GM21723 (cell line): ENCODE data around the gene FGF1.

Source experiments
- ATAC-seq: cut with Tn5 transposase; IDR thresholded peaks from one replicate; pipeline ENCODE4 v1.9.1; 2021; ENCODE audit warnings: mild to moderate bottlenecking, moderate library complexity; ENCODE audit not compliant: unreplicated experiment

The FGF1 gene

DNA sequence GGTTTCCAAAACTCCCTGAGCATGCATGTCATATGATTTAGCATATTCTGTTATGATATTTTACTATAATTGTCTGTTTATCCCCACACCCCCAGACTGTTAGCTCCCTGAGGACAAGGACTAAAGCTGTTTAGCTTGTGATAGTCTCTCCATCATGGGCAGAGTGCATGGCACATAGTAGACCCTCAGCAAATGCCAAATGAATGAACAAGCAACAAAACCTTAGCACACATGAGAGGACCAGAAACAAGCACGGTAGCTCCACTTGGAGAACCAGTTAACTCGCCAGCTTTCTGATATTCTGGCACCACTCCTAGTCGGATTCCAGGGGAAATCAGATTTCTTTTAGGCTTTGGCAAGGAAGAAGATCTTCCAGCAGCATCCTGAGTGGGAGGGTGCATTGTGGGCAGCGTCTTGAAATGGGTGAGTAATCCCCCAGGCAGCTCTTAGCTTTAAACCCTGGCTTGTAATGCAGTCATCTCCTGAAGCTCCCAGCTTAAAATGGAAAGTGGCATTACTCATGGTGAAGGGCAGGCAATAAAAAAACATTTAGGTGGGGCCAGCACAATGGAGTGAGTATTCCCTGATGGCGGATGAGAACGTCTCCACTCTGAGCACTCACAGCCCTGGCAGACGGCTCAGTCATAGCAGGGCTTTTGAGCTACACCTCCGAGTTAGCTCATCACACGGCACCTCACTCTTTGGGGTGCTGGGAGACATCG lies 41.1 kb downstream of the FGF1 start:
- no peak for ATAC-seq

DNA sequence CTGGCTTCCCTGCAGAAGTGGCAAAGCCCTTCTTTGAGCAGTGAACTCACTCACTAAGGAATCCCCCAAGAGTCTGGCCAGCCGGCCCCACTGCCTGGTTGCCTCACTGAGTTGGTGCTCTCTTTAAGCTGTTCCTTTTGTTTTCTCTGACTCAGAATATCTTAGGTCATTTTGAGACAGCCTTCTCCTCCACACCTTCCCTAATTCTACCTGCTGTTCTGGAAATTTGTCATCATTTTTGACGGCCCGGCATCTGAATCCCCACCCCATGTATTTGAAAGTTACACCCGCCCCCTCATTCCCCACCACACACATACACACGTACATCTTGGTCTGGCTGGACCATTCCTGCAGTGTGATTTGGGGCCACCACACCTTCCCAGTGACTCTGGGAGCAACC lies 41.8 kb downstream of the FGF1 start:
- ATAC-seq, result no peak

DNA sequence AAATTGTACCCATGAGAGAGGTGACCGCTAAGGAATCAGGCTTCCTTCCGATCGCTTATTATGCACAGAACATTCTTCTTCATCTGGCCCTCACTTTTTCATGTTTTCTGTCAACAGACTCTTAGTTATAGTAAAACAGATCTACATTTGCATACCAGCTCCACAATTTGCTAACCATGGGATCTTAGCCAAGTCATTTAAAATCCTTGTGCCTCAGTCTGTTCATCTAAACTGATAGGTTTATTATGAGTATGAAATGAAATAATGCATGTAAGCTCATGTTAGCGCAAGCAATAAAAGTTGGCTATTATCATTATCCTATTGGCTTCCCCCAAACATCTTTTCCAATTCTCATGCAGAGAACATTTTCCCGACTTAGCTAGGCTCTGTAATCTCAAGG lies 42.3 kb downstream of the FGF1 start:
- no peak for ATAC-seq

DNA sequence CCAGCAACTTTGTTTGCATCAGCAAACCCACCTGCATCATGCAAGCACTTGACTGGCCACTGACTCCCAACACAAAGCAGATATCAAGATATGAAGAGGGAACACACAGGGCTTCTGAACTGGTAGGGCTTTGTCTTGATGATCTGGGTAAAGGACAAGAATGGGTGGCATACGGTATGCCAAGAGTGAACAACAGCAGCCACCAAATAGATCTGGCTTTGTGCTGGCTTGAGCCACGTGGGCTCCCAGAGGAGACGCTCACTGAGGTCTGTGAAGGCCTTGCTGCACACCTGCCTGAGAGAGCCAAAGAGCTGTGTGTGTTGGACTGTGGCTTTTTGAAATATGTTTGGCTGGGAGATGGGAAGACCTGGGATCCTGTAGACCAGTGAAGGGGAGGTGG lies 43.5 kb downstream of the FGF1 start:
- ATAC-seq, result no peak

DNA sequence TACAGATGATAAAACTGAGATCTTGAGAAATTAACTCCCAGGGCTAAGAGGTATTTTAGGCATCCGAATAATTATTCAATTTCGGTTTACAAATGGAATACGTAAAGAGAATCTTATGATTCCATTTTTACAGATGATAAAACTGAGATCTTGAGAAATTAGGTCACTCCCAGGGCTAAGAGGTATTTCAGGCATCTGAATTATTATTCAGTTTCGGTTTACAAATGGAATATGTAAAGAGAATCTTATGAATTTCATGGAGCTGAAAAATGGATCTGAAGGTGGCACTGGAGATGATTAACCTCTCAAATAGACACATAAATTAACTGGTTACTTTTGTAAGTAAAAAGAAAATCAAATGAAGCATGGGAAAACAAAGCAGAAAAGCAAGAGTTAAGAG lies 44.2 kb downstream of the FGF1 start:
- ATAC-seq, result no peak

DNA sequence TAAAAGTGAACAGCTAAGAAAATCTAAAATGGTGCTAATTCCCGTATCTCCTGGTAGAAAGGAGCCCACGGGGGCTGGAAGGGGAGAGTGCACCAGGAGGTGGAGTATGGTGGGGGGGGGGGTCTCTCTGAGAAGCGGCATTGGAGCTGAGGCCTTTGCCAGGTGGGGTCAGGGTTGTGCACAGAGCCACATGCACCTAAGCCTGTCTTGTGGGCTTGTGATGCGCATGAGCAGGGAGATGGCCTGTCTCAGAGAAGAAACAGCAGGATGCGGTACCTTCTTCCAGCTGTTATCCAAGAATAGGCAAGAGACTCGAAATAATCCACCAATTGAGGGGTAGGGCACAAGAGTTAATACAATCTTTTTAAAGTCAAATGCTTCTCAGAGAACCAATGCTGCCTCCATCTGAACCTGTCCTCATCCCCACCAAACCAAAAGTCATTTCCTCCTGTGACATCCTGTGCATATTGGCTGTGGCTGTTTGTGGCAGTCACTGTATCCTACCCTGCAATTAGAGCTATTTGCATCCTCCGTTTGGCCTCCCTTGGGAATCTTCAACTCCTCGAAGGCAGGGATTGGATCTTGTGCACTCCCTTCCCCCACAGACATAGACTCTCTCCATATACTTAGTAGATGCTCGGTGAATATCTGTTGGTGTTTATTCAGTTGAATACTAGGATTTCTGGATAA lies 45.4 kb downstream of the FGF1 start:
- ATAC-seq, result no peak

DNA sequence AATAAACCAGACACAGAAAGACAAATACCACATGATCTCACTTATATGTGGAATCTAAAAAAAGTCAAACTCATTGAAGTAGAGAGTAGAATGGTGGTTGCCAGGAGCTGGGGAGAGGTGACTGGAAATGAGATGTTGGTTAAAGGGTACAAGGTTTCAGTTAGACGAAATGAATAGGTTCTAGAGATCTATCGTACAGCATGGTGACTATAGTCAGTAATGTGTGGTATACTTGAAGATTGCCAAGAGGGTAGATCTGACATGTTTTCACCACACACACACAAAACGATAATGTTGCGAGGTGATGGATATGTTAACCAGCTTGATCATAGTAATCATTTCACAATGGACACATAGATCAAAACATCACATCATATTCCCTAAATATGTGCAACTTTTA lies 46.4 kb downstream of the FGF1 start:
- no peak for ATAC-seq

DNA sequence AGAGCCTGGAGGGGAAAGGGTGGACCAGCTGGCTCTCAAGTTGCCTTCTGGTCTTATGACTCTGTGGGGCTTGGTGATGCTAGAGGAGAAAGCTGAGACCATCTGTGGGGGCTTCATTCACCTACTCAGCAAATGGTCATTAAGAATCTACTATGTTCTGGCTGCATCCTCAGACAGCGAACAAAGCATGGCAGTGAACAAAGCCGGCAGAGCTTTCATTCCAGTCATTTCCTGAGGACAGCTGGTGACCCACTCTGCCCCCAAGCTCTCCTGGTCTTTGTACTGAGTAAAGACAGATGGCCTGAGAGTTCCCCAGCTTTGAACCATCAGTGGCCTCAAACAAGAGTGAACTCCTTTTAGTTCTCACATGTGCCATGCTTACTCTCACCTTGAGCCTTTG lies 48.0 kb downstream of the FGF1 start:
- ATAC-seq, result no peak

DNA sequence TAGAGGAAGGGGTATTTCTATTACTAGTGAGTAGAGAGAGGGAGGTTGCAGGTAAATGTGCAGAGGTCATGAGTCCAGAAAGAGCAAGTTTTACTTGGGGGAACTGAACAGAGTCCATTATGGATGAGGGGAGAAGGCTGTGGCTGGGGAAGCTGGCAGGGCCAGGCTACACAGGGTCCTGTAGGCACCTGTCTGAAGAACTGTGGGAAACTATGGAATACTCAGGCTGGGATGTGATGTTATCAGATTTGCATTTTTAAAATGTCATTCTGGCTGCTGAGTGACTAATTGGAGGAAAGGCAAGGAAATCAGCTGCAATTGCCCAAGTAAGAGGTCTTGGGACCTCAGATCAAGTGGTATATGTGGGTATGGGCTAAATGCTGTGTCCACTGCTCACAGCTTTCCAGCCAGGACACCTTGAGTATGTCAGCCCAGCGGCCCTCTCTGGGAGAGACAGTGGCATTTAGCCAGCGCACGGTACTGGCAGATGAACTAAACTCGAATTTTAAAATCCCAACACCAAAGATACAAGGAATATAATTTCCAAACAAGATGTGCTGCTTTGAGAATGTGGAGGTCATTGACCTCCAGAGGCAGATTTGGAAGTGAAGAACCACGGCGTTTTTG lies 49.1 kb downstream of the FGF1 start:
- ATAC-seq, result no peak

DNA sequence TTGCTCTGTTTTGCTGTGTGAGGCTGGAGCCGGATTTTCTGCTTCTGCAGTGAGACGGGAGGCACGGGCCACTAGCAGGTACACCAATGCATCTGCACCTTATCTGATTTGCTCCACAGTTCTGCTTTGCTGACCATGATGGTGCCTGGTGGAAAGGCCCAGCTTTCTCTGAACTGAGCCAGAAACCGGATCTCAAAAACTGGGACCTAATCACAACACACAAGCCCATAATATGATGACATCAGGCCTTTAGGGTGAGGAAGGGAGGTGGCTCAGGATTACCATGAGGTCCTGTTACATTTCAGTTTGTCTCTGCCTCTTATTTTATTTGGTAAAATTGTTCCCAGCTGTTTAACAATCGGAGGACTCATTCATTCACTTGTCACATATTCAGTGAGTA lies 49.8 kb downstream of the FGF1 start:
- no peak for ATAC-seq

DNA sequence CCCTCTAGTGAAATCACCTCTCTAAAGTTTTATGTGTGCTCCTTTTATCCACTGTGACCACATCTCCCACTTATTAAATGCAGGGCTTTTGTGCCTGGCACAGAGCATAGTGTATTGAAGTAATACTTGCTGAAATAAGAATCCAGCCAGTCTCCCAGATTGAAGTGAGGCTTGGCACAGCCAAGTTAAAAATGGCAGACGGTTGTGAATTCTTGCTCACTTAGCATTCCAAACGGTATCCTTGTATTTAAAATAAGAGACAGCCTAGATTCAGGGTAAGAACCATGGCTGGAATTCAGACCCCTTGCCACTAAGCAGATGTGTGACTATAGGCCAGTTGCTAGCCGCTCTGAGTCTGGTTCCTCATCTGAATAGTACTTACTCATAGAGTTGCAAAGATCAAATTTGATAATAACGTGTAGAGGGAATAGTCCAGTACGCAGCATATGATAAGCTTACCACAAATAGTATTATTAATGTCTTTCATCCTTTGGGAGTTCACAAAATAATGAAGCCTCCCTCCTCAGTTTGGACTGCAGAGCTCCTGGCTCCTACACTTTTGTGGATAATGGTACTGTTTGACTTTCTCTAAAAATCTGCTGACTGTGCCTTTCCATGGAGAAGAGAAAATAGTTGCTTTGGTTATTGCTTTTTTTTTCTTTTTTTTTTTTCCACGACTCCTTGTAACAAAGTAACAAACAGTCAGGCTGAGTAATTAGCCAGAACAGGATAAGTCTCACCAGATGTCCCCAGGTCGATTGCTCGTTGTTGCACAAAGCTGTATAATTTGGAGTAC lies 51.5 kb downstream of the FGF1 start:
- ATAC-seq, result no peak

DNA sequence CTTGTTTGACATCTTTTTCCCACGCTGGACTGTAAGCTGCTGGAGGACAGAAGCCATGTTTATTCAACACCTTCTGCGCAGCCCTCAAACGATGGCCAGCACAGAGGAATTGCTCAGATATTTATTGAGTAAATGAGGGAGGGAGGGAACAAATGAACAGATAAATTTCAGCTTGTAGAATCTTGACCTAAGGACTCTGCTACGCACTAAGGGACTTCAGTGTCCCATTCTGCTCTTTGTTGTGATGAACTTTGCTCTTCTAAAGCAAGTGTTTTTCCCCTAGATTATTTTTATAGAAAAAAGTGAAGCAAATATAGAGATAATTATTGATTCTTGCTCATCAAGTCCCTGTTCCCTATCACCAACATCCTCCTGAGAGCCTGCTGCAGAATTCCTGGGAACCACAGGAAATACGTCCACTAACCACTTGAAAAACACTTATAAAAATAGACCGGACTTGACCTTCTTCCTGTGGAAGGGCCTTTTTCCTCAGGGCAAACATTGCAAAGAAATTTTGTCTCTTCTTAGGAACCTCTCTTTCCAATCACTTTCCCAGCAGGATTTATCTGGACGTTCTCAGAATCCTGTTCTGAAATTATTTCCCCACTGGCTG lies 54.9 kb downstream of the FGF1 start:
- no peak for ATAC-seq

DNA sequence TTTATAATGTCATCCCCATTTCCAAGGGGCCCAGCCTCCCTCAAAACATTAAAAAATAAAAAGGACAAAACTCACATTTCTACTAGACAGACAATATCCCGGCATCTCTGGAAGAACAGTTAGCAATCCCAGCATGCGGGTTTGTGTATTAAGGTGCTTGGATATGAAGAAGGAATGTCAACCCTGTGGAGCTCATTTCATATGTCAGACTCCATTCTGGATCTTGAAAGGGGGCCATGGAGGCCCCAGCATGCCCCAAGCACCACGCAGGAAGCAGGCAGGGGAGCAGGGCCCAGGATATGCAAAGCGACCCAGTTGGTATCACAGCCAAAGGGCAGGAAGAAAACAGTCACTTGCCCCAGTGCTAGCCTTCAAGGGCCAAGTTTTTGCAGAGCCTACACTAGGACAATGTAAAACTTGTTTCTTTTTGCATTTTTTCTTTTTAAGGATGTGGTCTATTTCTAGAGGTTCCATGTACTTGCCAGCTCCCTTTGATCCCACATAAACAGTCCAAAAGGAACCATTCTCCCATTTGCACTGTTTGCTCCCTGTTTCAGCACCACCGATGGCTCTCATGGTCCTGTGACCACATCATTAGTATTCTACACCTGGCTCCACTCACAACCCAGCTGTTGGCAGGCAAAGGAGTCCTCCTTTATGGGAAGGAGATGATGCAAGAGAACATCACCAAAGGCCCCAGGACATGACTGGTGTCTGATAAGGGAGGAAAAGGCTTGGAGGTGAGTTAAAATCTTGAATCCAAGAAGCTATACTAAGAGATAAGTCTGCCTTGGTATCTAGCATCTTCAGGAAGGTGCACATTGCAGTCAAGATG lies 58.3 kb downstream of the FGF1 start:
- no peak for ATAC-seq

DNA sequence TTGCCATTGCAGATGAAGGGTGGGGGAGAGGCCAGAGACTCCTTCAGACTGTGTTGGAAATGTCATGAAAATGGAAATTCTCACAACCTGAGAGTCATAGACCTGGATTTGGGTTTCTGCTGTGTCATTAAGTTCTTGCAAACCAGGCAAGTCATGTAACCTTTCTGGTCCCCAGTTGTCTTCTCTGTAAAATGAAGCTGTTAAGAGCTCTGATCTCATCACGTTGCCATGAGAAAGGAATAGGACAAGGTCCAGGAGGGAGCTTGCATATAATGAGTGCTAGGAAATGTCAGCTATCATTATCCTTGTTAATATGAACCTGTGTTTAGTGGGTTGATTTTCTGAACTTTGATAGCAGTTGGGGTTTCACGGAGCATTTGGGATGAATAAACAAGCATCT lies 59.1 kb downstream of the FGF1 start:
- ATAC-seq, result no peak

DNA sequence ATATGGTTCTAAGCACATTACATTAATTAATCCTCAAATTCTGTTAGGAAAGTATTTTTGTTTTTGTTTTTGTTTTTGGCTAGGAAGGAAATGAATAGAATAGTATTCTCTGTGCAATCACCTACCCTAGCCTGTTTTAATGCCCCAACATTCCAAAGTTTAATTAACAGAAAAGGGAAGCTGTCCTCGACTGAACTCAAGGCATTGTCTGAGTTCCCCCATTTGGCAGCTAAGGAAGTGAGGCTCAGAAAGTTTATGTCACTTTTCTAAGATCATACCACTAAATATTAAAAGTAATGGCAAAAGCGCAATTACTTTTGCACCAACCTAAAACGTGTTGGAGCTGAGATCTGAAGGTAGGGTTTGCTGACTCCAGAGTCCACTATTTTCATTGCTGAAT lies 59.8 kb downstream of the FGF1 start:
- ATAC-seq, result no peak

DNA sequence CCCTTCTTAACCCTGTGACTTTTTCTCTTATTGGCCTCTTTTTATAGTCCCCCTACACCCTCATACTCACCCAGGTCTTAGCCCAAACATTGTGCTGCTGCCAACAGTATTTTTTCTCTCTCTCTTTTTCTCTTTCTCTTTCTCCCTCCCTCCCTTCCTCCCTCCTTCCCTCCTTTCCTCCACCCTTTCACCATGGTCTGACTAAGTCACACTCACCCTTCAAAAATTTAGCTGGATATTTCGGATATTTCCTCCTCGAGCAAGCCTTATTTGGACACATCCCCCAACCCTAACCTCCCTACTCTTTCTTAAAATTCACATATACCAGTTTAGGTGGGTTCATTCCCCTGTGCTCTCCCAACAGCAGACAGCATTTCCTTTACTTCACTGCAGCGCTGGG lies 64.7 kb downstream of the FGF1 start:
- no peak for ATAC-seq

DNA sequence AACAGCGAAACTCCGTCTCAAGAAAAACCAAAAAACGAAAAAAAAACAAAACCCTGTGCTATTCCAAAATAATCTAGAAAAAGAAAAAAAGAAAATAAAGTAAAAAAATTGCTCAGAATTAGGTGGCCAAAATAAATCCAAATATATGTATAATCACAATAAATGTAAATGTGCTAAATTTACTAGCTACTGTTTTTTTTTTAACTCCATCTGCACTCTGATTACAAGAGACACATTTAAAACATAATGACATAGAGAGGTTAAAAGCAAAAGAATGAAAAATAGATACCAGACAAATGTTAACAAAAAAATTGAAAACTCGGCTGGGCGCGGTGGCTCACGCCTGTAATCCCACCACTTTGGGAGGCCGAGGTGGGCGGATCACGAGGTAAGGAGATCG lies 66.1 kb downstream of the FGF1 start:
- no peak for ATAC-seq

DNA sequence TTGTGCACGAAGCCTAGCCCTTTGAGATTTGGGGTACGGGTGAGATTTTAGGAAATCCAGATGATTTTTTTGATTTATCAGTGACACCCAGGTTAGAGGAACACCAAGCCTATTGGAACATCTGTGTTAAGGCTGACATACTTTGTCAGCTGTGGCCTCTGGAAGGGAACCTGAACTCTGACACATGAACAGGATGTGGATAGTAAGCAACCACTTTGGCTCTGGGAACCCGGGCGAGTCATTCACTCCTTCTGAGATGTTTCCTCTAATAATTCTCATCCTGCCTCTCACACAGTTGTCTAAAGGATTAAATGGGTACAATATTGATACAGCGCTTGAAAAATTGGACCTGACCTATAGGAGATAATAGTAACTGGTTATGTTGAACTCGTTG lies 67.8 kb downstream of the FGF1 start:
- no peak for ATAC-seq

DNA sequence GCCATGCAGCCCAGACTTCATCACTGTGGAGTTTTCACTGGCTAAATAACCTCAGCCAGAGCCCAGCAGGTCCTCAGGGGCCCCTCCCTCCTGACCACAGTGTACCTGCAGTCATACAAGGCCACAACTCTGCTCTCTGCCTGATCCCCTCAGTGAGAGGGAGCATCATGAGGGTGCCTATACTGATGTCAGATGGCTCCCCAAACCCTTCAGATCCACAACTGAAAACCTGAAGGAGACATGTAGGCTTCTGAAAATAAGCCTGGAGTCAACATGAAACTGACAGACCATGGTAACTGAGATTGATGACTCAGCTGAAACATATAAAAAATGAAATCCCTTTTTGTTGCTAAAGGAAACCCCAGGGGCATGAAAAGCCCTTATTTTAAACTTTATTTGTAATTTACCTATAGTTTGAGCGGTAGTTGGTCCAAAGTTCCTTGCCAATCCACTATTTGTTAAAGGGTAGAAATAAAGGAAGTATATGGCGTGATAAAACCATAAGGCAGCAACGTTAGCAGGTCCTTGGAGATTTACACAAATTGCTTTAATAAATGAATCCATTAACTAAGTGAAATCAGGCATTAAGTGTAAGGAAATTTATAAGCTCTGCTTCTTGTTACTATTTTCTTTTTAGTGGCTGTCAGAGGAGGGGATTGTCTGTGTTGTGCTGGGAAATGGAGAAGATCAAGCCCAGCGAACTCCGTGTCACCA lies 68.3 kb downstream of the FGF1 start:
- ATAC-seq, result no peak

DNA sequence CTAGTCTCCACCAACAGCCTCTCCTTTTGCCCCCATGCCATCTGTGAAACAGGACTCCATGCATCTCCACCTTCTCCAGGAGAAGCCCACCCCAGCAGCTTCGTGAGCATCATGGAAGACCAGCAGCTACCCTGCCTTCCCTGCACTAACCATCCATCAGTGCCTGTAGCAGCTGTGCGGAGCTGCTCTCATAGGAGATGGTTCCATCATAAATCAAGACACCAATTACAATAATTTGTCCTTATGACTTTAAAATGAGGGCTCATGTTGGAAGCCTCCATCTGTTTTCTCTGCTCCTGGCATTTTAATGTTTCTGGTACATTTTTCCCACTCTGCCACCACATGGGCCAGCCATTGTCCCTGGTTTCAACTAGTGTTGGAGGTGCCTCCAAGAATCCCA lies 69.9 kb downstream of the FGF1 start:
- no peak for ATAC-seq
